GM19238 (cell line): ENCODE measurements around the gene GSK3A.

Experiments used
- DNase-seq: peaks from one replicate; pipeline ENCODE4 v3.0.0; 2011; ENCODE audit warnings: low spot score; ENCODE audit not compliant: insufficient read length

Gene GSK3A

GRCh38 chr19:42200116-42200715, 42.2 kb downstream of the GSK3A start:
- no peak for DNase-seq

GRCh38 chr19:42199440-42200115, 42.8 kb downstream of the GSK3A start:
- DNase-seq = peak; percentile 81

- peak; percentile 87 for DNase-seq
These were observed 43.5 kb downstream of the GSK3A start for GRCh38 chr19:42198676-42199439.

- no peak for DNase-seq
These were observed 45.0 kb downstream of the GSK3A start for GRCh38 chr19:42197375-42197817.

- DNase-seq = no peak
These were observed 46.1 kb downstream of the GSK3A start for GRCh38 chr19:42196011-42197001.

GRCh38 chr19:42193706-42194105, 48.7 kb downstream of the GSK3A start:
- no peak for DNase-seq

- no peak for DNase-seq
These were observed 49.1 kb downstream of the GSK3A start for GRCh38 chr19:42193294-42193693.

GRCh38 chr19:42191855-42192254, 50.5 kb downstream of the GSK3A start:
- no peak for DNase-seq

GRCh38 chr19:42191330-42191729, 51.1 kb downstream of the GSK3A start:
- DNase-seq = no peak

- no peak for DNase-seq
These were observed 53.3 kb downstream of the GSK3A start for GRCh38 chr19:42189133-42189532.

- DNase-seq = no peak
These were observed 53.7 kb downstream of the GSK3A start for GRCh38 chr19:42188665-42189064.

GRCh38 chr19:42185277-42185676, 57.1 kb downstream of the GSK3A start:
- no peak for DNase-seq

- peak; percentile 68 for DNase-seq
These were observed 58.0 kb downstream of the GSK3A start for GRCh38 chr19:42184401-42184861.
